HEK293T (cell line): ENCODE measurements around the gene SP3.
A peak's percentile ranks its signal among the peaks of the same experiment; 100 is the strongest.

Experiments used
- CTCF ChIA-PET: fragments of 350-600 bp; formaldehyde crosslinking; extraction: SDS; loops from one replicate; lab custom pipeline; 2021; ENCODE audit warnings: antibody characterized with exemption, inconsistent platforms; lab: Yijun Ruan, JAX
- POLR2A ChIA-PET: fragments of 350-600 bp; formaldehyde crosslinking; extraction: SDS; loops from one replicate; lab custom pipeline; 2020; ENCODE audit warnings: antibody characterized with exemption, inconsistent platforms; lab: Yijun Ruan, JAX
- DNase-seq: peaks from one replicate; pipeline ENCODE4 v3.0.0; 2012; ENCODE audit warnings: mixed read lengths; ENCODE audit errors: extremely low spot score
- ARNT ChIP-seq: fragments of 450-650 bp; IDR thresholded peaks from 2 replicates; pipeline ENCODE4 v1.6.1; 2017; ENCODE audit warnings: mild to moderate bottlenecking
- BHLHE40 ChIP-seq: fragments of 450-650 bp; IDR thresholded peaks from 2 replicates; pipeline ENCODE4 v1.6.1; 2016; ENCODE audit warnings: mild to moderate bottlenecking, moderate library complexity, borderline replicate concordance
- CTBP1 ChIP-seq: fragments of 450-650 bp; IDR thresholded peaks from 2 replicates; pipeline ENCODE4 v1.6.1; 2016; ENCODE audit warnings: borderline replicate concordance
- ELF4 ChIP-seq: fragments of 450-650 bp; IDR thresholded peaks from 2 replicates; pipeline ENCODE4 v1.6.1; 2017; ENCODE audit warnings: antibody characterized with exemption
- FOXA1 ChIP-seq: fragments of 450-650 bp; IDR thresholded peaks from 2 replicates; pipeline ENCODE4 v1.6.1; 2016; ENCODE audit warnings: mild to moderate bottlenecking
- FOXK2 ChIP-seq: fragments of 450-650 bp; IDR thresholded peaks from 2 replicates; pipeline ENCODE4 v1.6.1; 2016; ENCODE audit warnings: mild to moderate bottlenecking
- FOXM1 ChIP-seq: fragments of 450-650 bp; IDR thresholded peaks from 2 replicates; pipeline ENCODE4 v1.6.1; 2017; ENCODE audit warnings: mild to moderate bottlenecking, borderline replicate concordance
- HDGF ChIP-seq: fragments of 450-650 bp; IDR thresholded peaks from 2 replicates; pipeline ENCODE4 v1.6.1; 2017; ENCODE audit warnings: antibody characterized with exemption, borderline replicate concordance
- L3MBTL2 ChIP-seq: fragments of 450-650 bp; conservative IDR thresholded peaks from 2 replicates; pipeline ENCODE4 v1.6.1; 2016; ENCODE audit warnings: mild to moderate bottlenecking
- LEF1 ChIP-seq: fragments of 450-650 bp; IDR thresholded peaks from 2 replicates; pipeline ENCODE4 v1.6.1; 2017; ENCODE audit warnings: mild to moderate bottlenecking, borderline replicate concordance
- NFRKB ChIP-seq: fragments of 450-650 bp; IDR thresholded peaks from 2 replicates; pipeline ENCODE4 v1.6.1; 2016; ENCODE audit warnings: mild to moderate bottlenecking, moderate library complexity
- PKNOX1 ChIP-seq: fragments of 450-650 bp; IDR thresholded peaks from 2 replicates; pipeline ENCODE4 v1.6.1; 2016
- SP1 ChIP-seq: fragments of 450-650 bp; IDR thresholded peaks from 2 replicates; pipeline ENCODE4 v1.6.1; 2017
- SUZ12 ChIP-seq: fragments of 450-650 bp; IDR thresholded peaks from 2 replicates; pipeline ENCODE4 v1.6.1; 2016; ENCODE audit warnings: mild to moderate bottlenecking
- TARDBP ChIP-seq: fragments of 450-650 bp; IDR thresholded peaks from 2 replicates; pipeline ENCODE4 v1.6.1; 2016
- ZNF384 ChIP-seq: fragments of 450-650 bp; IDR thresholded peaks from 2 replicates; pipeline ENCODE4 v1.6.1; 2016

The SP3 gene

GRCh38 chr2:173872714-173873113, 92.5 kb downstream of the SP3 start:
- ChIA-PET CTCF (no interaction called here), POLR2A (no interaction called here)
- DNase-seq: no peak
- TF ChIP-seq FOXA1 (no peak), ARNT (no peak), PKNOX1 (no peak), L3MBTL2 (no peak), SUZ12 (no peak), HDGF (no peak), LEF1 (no peak), CTBP1 (no peak), NFRKB (no peak), SP1 (no peak), FOXM1 (no peak), ELF4 (no peak), BHLHE40 (no peak), FOXK2 (no peak)

- no peak for TF ChIP-seq BHLHE40
- no peak for TF ChIP-seq NFRKB
- peak; percentile 94 for TF ChIP-seq PKNOX1
- TF ChIP-seq CTBP1: 0 out of 2 replicates have a peak, but pooled peaks have one; percentile 22
- no peak for TF ChIP-seq FOXK2
- CTCF ChIA-PET: no interaction called here
- peak; percentile 55 for DNase-seq
- POLR2A ChIA-PET: no interaction called here
Observed at GRCh38 chr2:173869244-173870229, 95.6 kb downstream of the SP3 start.

- TF ChIP-seq L3MBTL2 (no peak), LEF1 (no peak), PKNOX1 (no peak), TARDBP (no peak), FOXM1 (no peak), ARNT (no peak), ELF4 (no peak), SP1 (no peak), BHLHE40 (no peak), CTBP1 (no peak), FOXA1 (no peak), HDGF (no peak), FOXK2 (no peak), NFRKB (no peak)
- ChIA-PET CTCF (no interaction called here), POLR2A (no interaction called here)
Observed at GRCh38 chr2:173868406-173868805, 96.8 kb downstream of the SP3 start.

GRCh38 chr2:173866874-173867618, 98.1 kb downstream of the SP3 start:
- CTCF ChIA-PET: no interaction called here
- DNase-seq: no peak

More at GRCh38 chr2:173868406-173868805, 96.8 kb downstream of the SP3 start:
- no peak for DNase-seq

More at GRCh38 chr2:173866874-173867618, 98.1 kb downstream of the SP3 start:
- POLR2A ChIA-PET: no interaction called here
- TF ChIP-seq FOXK2 (no peak), BHLHE40 (no peak), PKNOX1 (no peak), SP1 (no peak), LEF1 (no peak), HDGF (no peak), TARDBP (no peak), ELF4 (no peak), ZNF384 (no peak), NFRKB (no peak), ARNT (no peak), SUZ12 (no peak), CTBP1 (no peak), FOXM1 (no peak), L3MBTL2 (no peak), FOXA1 (no peak)
